Measurements from ENCODE around the gene WFIKKN1.

Gene WFIKKN1

GRCh38 chr16:637081-638018 is 6.6 kb downstream of the WFIKKN1 start:
- no peak for DNase-seq (ENCODE audit: low read depth, low spot score)

- DNase-seq (ENCODE audit: low read depth, low spot score) = no peak
Measured at GRCh38 chr16:638034-638543, 7.3 kb downstream of the WFIKKN1 start.

- DNase-seq (ENCODE audit: low read depth, low spot score) = no peak
Measured at GRCh38 chr16:638836-639235, 8.1 kb downstream of the WFIKKN1 start.

- DNase-seq (ENCODE audit: low read depth, low spot score) = no peak
Measured at GRCh38 chr16:640614-641013, 9.8 kb downstream of the WFIKKN1 start.

GRCh38 chr16:641326-642188 is 10.8 kb downstream of the WFIKKN1 start, which contains the start of gene MCRIP2:
Gene MCRIP2 (plus strand): TSS chr16:641828. CDS start chr16:641992, 164 bp downstream.
- DNase-seq (ENCODE audit: low read depth, low spot score) = no peak

- no peak for DNase-seq (ENCODE audit: low read depth, low spot score)
Measured at GRCh38 chr16:642189-643049, 11.6 kb downstream of the WFIKKN1 start.

- no peak for DNase-seq (ENCODE audit: low read depth, low spot score)
Measured at GRCh38 chr16:643050-643368, 12.2 kb downstream of the WFIKKN1 start.

GRCh38 chr16:644556-644955 is 13.8 kb downstream of the WFIKKN1 start:
- no peak for DNase-seq (ENCODE audit: low read depth, low spot score)

GRCh38 chr16:645852-646678 is 15.3 kb downstream of the WFIKKN1 start:
- no peak for DNase-seq (ENCODE audit: low read depth, low spot score)

GRCh38 chr16:646679-647172 is 15.9 kb downstream of the WFIKKN1 start:
- no peak for DNase-seq (ENCODE audit: low read depth, low spot score)

- DNase-seq (ENCODE audit: low read depth, low spot score) = no peak
Measured at GRCh38 chr16:647173-647902, 16.6 kb downstream of the WFIKKN1 start.

GRCh38 chr16:648071-648780 is 17.4 kb downstream of the WFIKKN1 start:
- DNase-seq (ENCODE audit: low read depth, low spot score) = no peak

- DNase-seq (ENCODE audit: low read depth, low spot score) = peak; percentile 59
Measured at GRCh38 chr16:648781-649589, 18.2 kb downstream of the WFIKKN1 start, which contains the start of gene WDR90. Gene WDR90 (plus strand): TSS chr16:649365. CDS start chr16:649417, 52 bp downstream.

- no peak for DNase-seq (ENCODE audit: low read depth, low spot score)
Measured at GRCh38 chr16:649631-650030, 18.8 kb downstream of the WFIKKN1 start.

GRCh38 chr16:651844-652243 is 21.1 kb downstream of the WFIKKN1 start:
- no peak for DNase-seq (ENCODE audit: low read depth, low spot score)

GRCh38 chr16:652454-653305 is 21.9 kb downstream of the WFIKKN1 start:
- DNase-seq (ENCODE audit: low read depth, low spot score) = no peak

GRCh38 chr16:654034-654433 is 23.2 kb downstream of the WFIKKN1 start:
- no peak for DNase-seq (ENCODE audit: low read depth, low spot score)
